ENCODE data around the gene AGPS. TPM values are rescaled to one million over a fixed set of nuclear protein-coding genes. Genes with fewer than 3 reads are reported as not detected.
A peak's percentile ranks its signal among the peaks of the same experiment; 100 is the strongest.
"Not testable (repeated sequence)": the region's sequence is repeated elsewhere in the genome, so short reads cannot be mapped to it uniquely, and the experiment has no call there.

The AGPS gene
- total and polyA plus RNA-seq, 5 experiments from 2014 or later: 13.0 to 25.6 (median 16.3) TPM

- peaks cover 7 to 56% (median 54%) of the 10 kb centered on the region in 3 donors for H3K36me3 Mint-ChIP-seq
- H3K4me1 Mint-ChIP-seq: no peaks in the 10 kb centered on the region
- DNase-seq (no peak), ATAC-seq (no peak)
- POLR2A ChIA-PET: no interaction called here
- no peak overlapping the region for H3K4me3 Mint-ChIP-seq
- H3K9me3 Mint-ChIP-seq: peaks cover 0 to 11% (median 5%) of the 10 kb centered on the region in 9 donors
- no peaks in the 10 kb centered on the region for H3K27me3 Mint-ChIP-seq
- no peak overlapping the region for H3K27ac Mint-ChIP-seq
Observed at GRCh38 chr2:177465400-177466138, 73.0 kb downstream of the AGPS start.

- Mint-ChIP-seq H3K27me3 (no peaks in the 10 kb centered on the region), H3K9me3 (peaks cover 0 to 16% (median 12%) of the 10 kb centered on the region in 9 donors), H3K36me3 (peaks cover 16 to 57% (median 55%) of the 10 kb centered on the region in 3 donors), H3K27ac (no peak overlapping the region), H3K4me3 (no peak overlapping the region), H3K4me1 (no peaks in the 10 kb centered on the region)
- ATAC-seq (no peak), DNase-seq (no peak)
- POLR2A ChIA-PET: no interaction called here
Observed at GRCh38 chr2:177466337-177467195, 74.0 kb downstream of the AGPS start.

GRCh38 chr2:177467646-177468045 is 75.1 kb downstream of the AGPS start:
- Mint-ChIP-seq H3K36me3 (peaks cover 26 to 60% (median 58%) of the 10 kb centered on the region in 3 donors), H3K4me1 (no peaks in the 10 kb centered on the region), H3K4me3 (no peak overlapping the region), H3K27me3 (no peaks in the 10 kb centered on the region), H3K9me3 (peaks cover 0 to 27% (median 17%) of the 10 kb centered on the region in 9 donors), H3K27ac (no peak overlapping the region)
- DNase-seq (no peak), ATAC-seq (no peak)
- POLR2A ChIA-PET: no interaction called here

- H3K9me3 Mint-ChIP-seq: peaks cover 0 to 31% (median 19%) of the 10 kb centered on the region in 9 donors
- ATAC-seq (no peak), DNase-seq (no peak)
- H3K27ac Mint-ChIP-seq: no peak overlapping the region
- POLR2A ChIA-PET: no interaction called here
- no peak overlapping the region for H3K4me3 Mint-ChIP-seq
- H3K4me1 Mint-ChIP-seq: no peaks in the 10 kb centered on the region
- no peaks in the 10 kb centered on the region for H3K27me3 Mint-ChIP-seq
- H3K36me3 Mint-ChIP-seq: peaks cover 41 to 71% (median 66%) of the 10 kb centered on the region in 3 donors
Observed at GRCh38 chr2:177471990-177472389, 79.4 kb downstream of the AGPS start.

- POLR2A ChIA-PET: no interaction called here
- H3K4me3 Mint-ChIP-seq: no peak overlapping the region
- H3K36me3 Mint-ChIP-seq: peaks cover 55 to 78% (median 75%) of the 10 kb centered on the region in 3 donors
- H3K27me3 Mint-ChIP-seq: no peaks in the 10 kb centered on the region
- H3K27ac Mint-ChIP-seq: peak overlapping the region in 1 of 10 donors; percentile 65
- no peak for ATAC-seq
- H3K4me1 Mint-ChIP-seq: no peaks in the 10 kb centered on the region
- peaks cover 0 to 39% (median 23%) of the 10 kb centered on the region in 9 donors for H3K9me3 Mint-ChIP-seq
- DNase-seq: no peak
Observed at GRCh38 chr2:177474301-177474700, 81.7 kb downstream of the AGPS start.

- Mint-ChIP-seq H3K36me3 (peaks cover 51 to 81% (median 78%) of the 10 kb centered on the region in 3 donors), H3K4me1 (no peaks in the 10 kb centered on the region), H3K4me3 (no peak overlapping the region), H3K27ac (no peak overlapping the region), H3K27me3 (no peaks in the 10 kb centered on the region), H3K9me3 (peaks cover 0 to 34% (median 19%) of the 10 kb centered on the region in 9 donors)
- POLR2A ChIA-PET: no interaction called here
- DNase-seq (no peak), ATAC-seq (no peak)
Observed at GRCh38 chr2:177474998-177475397, 82.4 kb downstream of the AGPS start.

GRCh38 chr2:177476897-177477296 is 84.3 kb downstream of the AGPS start:
- ATAC-seq: no peak
- no peak for DNase-seq
- Mint-ChIP-seq H3K36me3 (peaks cover 37 to 71% (median 69%) of the 10 kb centered on the region in 3 donors), H3K4me1 (no peaks in the 10 kb centered on the region), H3K4me3 (no peak overlapping the region), H3K9me3 (peaks cover 0 to 19% (median 13%) of the 10 kb centered on the region in 9 donors), H3K27ac (no peak overlapping the region), H3K27me3 (no peaks in the 10 kb centered on the region)
- POLR2A ChIA-PET: no interaction called here

- no peak overlapping the region for H3K27ac Mint-ChIP-seq
Observed at GRCh38 chr2:177478029-177478428, 85.5 kb downstream of the AGPS start.

GRCh38 chr2:177478907-177479306 is 86.3 kb downstream of the AGPS start:
- Mint-ChIP-seq H3K36me3 (peaks cover 29 to 64% (median 61%) of the 10 kb centered on the region in 3 donors), H3K27me3 (no peaks in the 10 kb centered on the region), H3K4me1 (no peaks in the 10 kb centered on the region), H3K4me3 (no peak overlapping the region), H3K27ac (no peak overlapping the region), H3K9me3 (peaks cover 0 to 10% (median 7%) of the 10 kb centered on the region in 9 donors)
- ATAC-seq (no peak), DNase-seq (no peak)
- POLR2A ChIA-PET: no interaction called here

More at GRCh38 chr2:177478029-177478428, 85.5 kb downstream of the AGPS start:
- Mint-ChIP-seq H3K9me3 (peaks cover 0 to 10% (median 7%) of the 10 kb centered on the region in 9 donors), H3K27me3 (no peaks in the 10 kb centered on the region), H3K4me3 (no peak overlapping the region), H3K36me3 (peaks cover 26 to 61% (median 59%) of the 10 kb centered on the region in 3 donors), H3K4me1 (no peaks in the 10 kb centered on the region)
- DNase-seq: no peak
- POLR2A ChIA-PET: no interaction called here
- no peak for ATAC-seq

GRCh38 chr2:177482195-177482594 is 89.6 kb downstream of the AGPS start:
- Mint-ChIP-seq H3K36me3 (peaks cover 17 to 55% (median 39%) of the 10 kb centered on the region in 3 donors), H3K27me3 (no peaks in the 10 kb centered on the region), H3K9me3 (peaks cover 0 to 10% (median 4%) of the 10 kb centered on the region in 9 donors), H3K4me3 (no peak overlapping the region), H3K4me1 (no peaks in the 10 kb centered on the region), H3K27ac (no peak overlapping the region)
- POLR2A ChIA-PET: no interaction called here
- ATAC-seq (no peak), DNase-seq (no peak)

- H3K27me3 Mint-ChIP-seq: no peaks in the 10 kb centered on the region
- H3K4me3 Mint-ChIP-seq: no peak overlapping the region
- peaks cover 0 to 3% (median 0%) of the 10 kb centered on the region in 9 donors for H3K9me3 Mint-ChIP-seq
- no peaks in the 10 kb centered on the region for H3K4me1 Mint-ChIP-seq
- POLR2A ChIA-PET: no interaction called here
- peaks cover 5 to 47% (median 28%) of the 10 kb centered on the region in 3 donors for H3K36me3 Mint-ChIP-seq
- no peak for DNase-seq
- no peak overlapping the region for H3K27ac Mint-ChIP-seq
- ATAC-seq: no peak
Observed at GRCh38 chr2:177483531-177483930, 91.0 kb downstream of the AGPS start.

GRCh38 chr2:177484180-177484795 is 91.7 kb downstream of the AGPS start:
- Mint-ChIP-seq H3K9me3 (peaks cover 0 to 3% (median 0%) of the 10 kb centered on the region in 9 donors), H3K4me1 (no peaks in the 10 kb centered on the region), H3K27ac (no peak overlapping the region), H3K4me3 (no peak overlapping the region), H3K36me3 (peaks cover 5 to 42% (median 23%) of the 10 kb centered on the region in 3 donors), H3K27me3 (no peaks in the 10 kb centered on the region)
- DNase-seq (no peak), ATAC-seq (no peak)
- POLR2A ChIA-PET: no interaction called here

- POLR2A ChIA-PET: not testable (repeated sequence)
Observed at GRCh38 chr2:177485657-177486056, 93.1 kb downstream of the AGPS start.

More at GRCh38 chr2:177485657-177486056, 93.1 kb downstream of the AGPS start:
- H3K27me3 Mint-ChIP-seq, H3K9me3 Mint-ChIP-seq, H3K4me3 Mint-ChIP-seq, H3K27ac Mint-ChIP-seq, H3K4me1 Mint-ChIP-seq, DNase-seq, ATAC-seq: not testable (repeated sequence)
- peaks cover 5 to 31% (median 13%) of the 10 kb centered on the region in 3 donors for H3K36me3 Mint-ChIP-seq
